Urinary bladder (tissue), 4 donors: ENCODE results near the gene CACNA1C. TPM values are rescaled to one million over a fixed set of nuclear protein-coding genes. Genes with fewer than 3 reads are reported as not detected.

ENCODE experiments used
- DNase-seq: peaks from one replicate; pipeline ENCODE4 v3.0.0-alpha.2; 2015; ENCODE audit errors: extremely low spot score
- H3K27ac ChIP-seq: one replicate; pipeline ENCODE4 v1.5.1; 2013; ENCODE audit warnings: low read depth, mild to moderate bottlenecking, moderate library complexity
- H3K36me3 ChIP-seq: one replicate; pipeline ENCODE4 v1.6.1; 2013; ENCODE audit warnings: mild to moderate bottlenecking, moderate library complexity; ENCODE audit not compliant: insufficient read depth
- H3K4me1 ChIP-seq: one replicate; pipeline ENCODE4 v1.6.1; 2013; ENCODE audit warnings: mild to moderate bottlenecking, moderate library complexity; ENCODE audit not compliant: insufficient read depth
- H3K4me3 ChIP-seq: one replicate; pipeline ENCODE4 v1.5.1; 2013; ENCODE audit warnings: low read depth, low read length
- WGBS: extraction: QIAGEN DNeasy Blood & Tissue Kit; methylation state at CpG from one replicate; pipeline ENCODE4 v1.1.7; 2013; 5-methylcytosine and 5-hydroxymethylcytosine counted together
- polyA plus RNA-seq: library from polyadenylated mRNA; stranded (reverse); fragments of 200-250 nt; gene quantifications from one replicate; pipeline ENCODE4 v1.2.3, GENCODE V29; 2013
- total RNA-seq: library from RNA; depleted of rRNA; stranded (reverse); fragments of >200 nt; gene quantifications from one replicate; pipeline ENCODE4 v1.2.3, GENCODE V29; 2014
- donor health status: healthy with polysubstance abuse.
- donor health status: healthy.

CACNA1C gene
- total and polyA plus RNA-seq, 2 donors, result 25.7 to 34.5 TPM

- 83% methylated on average over 5 of the region's 5 CpGs for WGBS
- Histone ChIP-seq H3K36me3 (no peaks in the 10 kb centered on the region), H3K4me1 (no peaks in the 10 kb centered on the region), H3K27ac (no peak overlapping the region), H3K4me3 (no peak overlapping the region)
- DNase-seq, result no peak
These were observed 456.4 kb downstream of the CACNA1C start for GRCh38 chr12:2509137-2509536.

- no peak for DNase-seq
- no peak overlapping the region for H3K27ac ChIP-seq
- H3K4me3 ChIP-seq, result no peak overlapping the region
- no peaks in the 10 kb centered on the region for H3K4me1 ChIP-seq
- no peaks in the 10 kb centered on the region for H3K36me3 ChIP-seq
- WGBS, result 84% methylated on average over 5 of the region's 5 CpGs
These were observed 457.3 kb downstream of the CACNA1C start for GRCh38 chr12:2510045-2510444.

GRCh38 chr12:2513141-2514037, 460.6 kb downstream of the CACNA1C start:
- H3K36me3 ChIP-seq, result no peaks in the 10 kb centered on the region
- 85% methylated on average over 11 of the region's 11 CpGs for WGBS

GRCh38 chr12:2514038-2514340, 461.2 kb downstream of the CACNA1C start:
- Histone ChIP-seq H3K4me3 (no peak overlapping the region), H3K4me1 (no peaks in the 10 kb centered on the region), H3K27ac (no peak overlapping the region), H3K36me3 (no peaks in the 10 kb centered on the region)
- DNase-seq, result no peak
- WGBS, result 77% methylated on average over 5 of the region's 5 CpGs

More at GRCh38 chr12:2513141-2514037, 460.6 kb downstream of the CACNA1C start:
- no peak for DNase-seq
- Histone ChIP-seq H3K27ac (no peak overlapping the region), H3K4me1 (no peaks in the 10 kb centered on the region), H3K4me3 (no peak overlapping the region)

- no peaks in the 10 kb centered on the region for H3K4me1 ChIP-seq
- no peak overlapping the region for H3K4me3 ChIP-seq
- H3K36me3 ChIP-seq, result no peaks in the 10 kb centered on the region
- DNase-seq, result no peak
- 91% methylated on average over 5 of the region's 5 CpGs for WGBS
- no peak overlapping the region for H3K27ac ChIP-seq
These were observed 468.0 kb downstream of the CACNA1C start for GRCh38 chr12:2520722-2521246.

GRCh38 chr12:2523317-2523716, 470.5 kb downstream of the CACNA1C start:
- H3K4me1 ChIP-seq, result no peaks in the 10 kb centered on the region
- H3K4me3 ChIP-seq, result no peak overlapping the region
- no peaks in the 10 kb centered on the region for H3K36me3 ChIP-seq
- 85% methylated on average over 9 of the region's 9 CpGs for WGBS
- H3K27ac ChIP-seq, result no peak overlapping the region
- DNase-seq, result no peak

- Histone ChIP-seq H3K4me3 (no peak overlapping the region), H3K4me1 (no peaks in the 10 kb centered on the region), H3K27ac (no peak overlapping the region), H3K36me3 (no peaks in the 10 kb centered on the region)
- no peak for DNase-seq
- 73% methylated on average over 6 of the region's 6 CpGs for WGBS
These were observed 471.1 kb downstream of the CACNA1C start for GRCh38 chr12:2523844-2524243.

GRCh38 chr12:2526371-2526770, 473.6 kb downstream of the CACNA1C start:
- WGBS, result 86% methylated on average over 6 of the region's 6 CpGs

GRCh38 chr12:2528001-2528400, 475.2 kb downstream of the CACNA1C start:
- no peak overlapping the region for H3K27ac ChIP-seq

More at GRCh38 chr12:2526371-2526770, 473.6 kb downstream of the CACNA1C start:
- H3K4me3 ChIP-seq, result no peak overlapping the region
- H3K36me3 ChIP-seq, result no peaks in the 10 kb centered on the region
- no peak overlapping the region for H3K27ac ChIP-seq
- DNase-seq, result no peak
- H3K4me1 ChIP-seq, result no peaks in the 10 kb centered on the region

GRCh38 chr12:2529807-2530206, 477.0 kb downstream of the CACNA1C start:
- Histone ChIP-seq H3K36me3 (no peaks in the 10 kb centered on the region), H3K4me3 (no peak overlapping the region), H3K4me1 (no peaks in the 10 kb centered on the region), H3K27ac (no peak overlapping the region)
- no peak for DNase-seq
- WGBS, result 84% methylated on average over 2 of the region's 2 CpGs

More at GRCh38 chr12:2528001-2528400, 475.2 kb downstream of the CACNA1C start:
- Histone ChIP-seq H3K4me3 (no peak overlapping the region), H3K4me1 (no peaks in the 10 kb centered on the region), H3K36me3 (no peaks in the 10 kb centered on the region)
- 59% methylated on average over 4 of the region's 4 CpGs for WGBS
- DNase-seq, result no peak

GRCh38 chr12:2531371-2531770, 478.6 kb downstream of the CACNA1C start:
- Histone ChIP-seq H3K4me3 (no peak overlapping the region), H3K36me3 (no peaks in the 10 kb centered on the region), H3K27ac (no peak overlapping the region), H3K4me1 (no peaks in the 10 kb centered on the region)
- WGBS, result 86% methylated on average over 4 of the region's 4 CpGs
- no peak for DNase-seq

GRCh38 chr12:2533036-2533435, 480.2 kb downstream of the CACNA1C start:
- Histone ChIP-seq H3K27ac (no peak overlapping the region), H3K4me1 (no peaks in the 10 kb centered on the region), H3K36me3 (no peaks in the 10 kb centered on the region), H3K4me3 (no peak overlapping the region)
- DNase-seq, result no peak
- 86% methylated on average over 5 of the region's 5 CpGs for WGBS

GRCh38 chr12:2535583-2536204, 482.9 kb downstream of the CACNA1C start:
- no peaks in the 10 kb centered on the region for H3K36me3 ChIP-seq
- H3K4me3 ChIP-seq, result no peak overlapping the region
- no peaks in the 10 kb centered on the region for H3K4me1 ChIP-seq
- H3K27ac ChIP-seq, result no peak overlapping the region
- WGBS, result 85% methylated on average over 6 of the region's 6 CpGs
- DNase-seq, result no peak

GRCh38 chr12:2536724-2537123, 483.9 kb downstream of the CACNA1C start:
- no peaks in the 10 kb centered on the region for H3K4me1 ChIP-seq
- H3K36me3 ChIP-seq, result no peaks in the 10 kb centered on the region
- DNase-seq, result no peak
- 91% methylated on average over 4 of the region's 4 CpGs for WGBS
- H3K4me3 ChIP-seq, result no peak overlapping the region
- no peak overlapping the region for H3K27ac ChIP-seq
